GM10248 (cell line): Measurements from ENCODE around the gene SBF1.

ENCODE experiments used
- CTCF ChIA-PET: fragments of 300-600 bp; sonication (Branson Sonifier 250); formaldehyde crosslinking; extraction: SDS; loops from one replicate; lab custom pipeline; 2021; ENCODE audit warnings: antibody characterized with exemption; lab: Yijun Ruan, JAX
- POLR2A ChIA-PET: fragments of 350-650 bp; sonication (Branson Sonifier 250); formaldehyde crosslinking; extraction: SDS; loops from one replicate; lab custom pipeline; 2020; ENCODE audit warnings: antibody characterized with exemption; lab: Yijun Ruan, JAX
- DNase-seq: peaks from one replicate; pipeline ENCODE4 v3.0.0; 2012; ENCODE audit errors: extremely low spot score
- CTCF ChIP-seq: IDR thresholded peaks from 2 replicates; pipeline ENCODE4 v1.5.1; 2012; ENCODE audit warnings: mild to moderate bottlenecking, low read depth; ENCODE audit errors: extremely low read depth, missing control alignments, control extremely low read depth

SBF1 gene

GRCh38 chr22:50498322-50498890, 23.6 kb upstream of the SBF1 start:
- ChIA-PET POLR2A (interaction anchor here (0.6 to 0.7 kb wide), 2 partner anchors 237 to 574 kb away, joined by 3 to 6 read pairs; partner anchors contain the start of gene MAPK12), CTCF (interaction anchor here (0.7 to 2.8 kb wide), 32 partner anchors 8 to 257 kb away, joined by 3 to 12 read pairs (median 4); partner anchors contain the start of genes ADM2, LMF2, MIOX and NCAPH2)
- peak; percentile 72 for DNase-seq
- peak; percentile 75 for TF ChIP-seq CTCF

- CTCF ChIA-PET, result interaction anchor here (0.8 to 2.8 kb wide), 20 partner anchors 9 to 258 kb away, joined by 3 to 12 read pairs (median 8); partner anchors contain the start of genes LMF2, MIOX, NCAPH2 and SCO2
- no peak for DNase-seq
- POLR2A ChIA-PET, result no interaction called here
- TF ChIP-seq CTCF, result no peak
Measured at GRCh38 chr22:50497093-50497492, 22.3 kb upstream of the SBF1 start.

GRCh38 chr22:50490531-50491308, 15.9 kb upstream of the SBF1 start:
- POLR2A ChIA-PET, result no interaction called here
- CTCF ChIA-PET, result no interaction called here
- TF ChIP-seq CTCF, result no peak
- DNase-seq, result no peak

GRCh38 chr22:50489363-50490243, 14.8 kb upstream of the SBF1 start:
- POLR2A ChIA-PET, result no interaction called here
- no peak for TF ChIP-seq CTCF
- CTCF ChIA-PET, result no interaction called here
- DNase-seq, result no peak

GRCh38 chr22:50488886-50489285, 14.1 kb upstream of the SBF1 start:
- CTCF ChIA-PET, result no interaction called here
- no peak for TF ChIP-seq CTCF
- POLR2A ChIA-PET, result no interaction called here
- no peak for DNase-seq
